Measurements from ENCODE around the gene ATP11B. TPM values are rescaled to one million over a fixed set of nuclear protein-coding genes. Genes with fewer than 3 reads are reported as not detected.

ATP11B gene
- total and polyA plus RNA-seq, 9 of the 15 experiments (the other 6 are each of a cell fraction or from before 2014, with no cell fraction given) = 11.9 to 68.7 (median 41.8) TPM

GRCh38 chr3:182861348-182861747 is 68.0 kb downstream of the ATP11B start (continued):
- TF ChIP-seq KDM1A (IDR thresholded peaks at IDR 0.05) (peak; percentile 54 to 74; a peak in 3 of 4 replicates), CEBPB (tag; IDR thresholded peaks at IDR 0.05) (no peak), SMARCE1 (IDR thresholded peaks at IDR 0.05) (peak; percentile 94), MTF1 (CRISPR knock-in tag; IDR thresholded peaks at IDR 0.05; ENCODE audit: borderline replicate concordance) (no peak), TRIM24 (IDR thresholded peaks at IDR 0.05) (0 out of 4 replicates have a peak, but pooled peaks of 1 of the 2 experiments have one; percentile 45), SOX6 (IDR thresholded peaks at IDR 0.05) (0 out of 2 replicates have a peak, but pooled peaks have one; percentile 31), RCOR1 (IDR thresholded peaks at IDR 0.05; ENCODE audit: borderline replicate concordance in 1 of 2, low read depth in 2 of 2, low read length in 2 of 2) (peak in 1 of 2 experiments; percentile 74; a peak in 2 of 4 replicates), CBFA2T3 (IDR thresholded peaks at IDR 0.05) (peak; percentile 88), MTA2 (IDR thresholded peaks at IDR 0.05; ENCODE audit: low read depth) (peak; percentile 81), ZNF79 (CRISPR knock-in tag; IDR thresholded peaks at IDR 0.05; ENCODE audit: low read depth) (no peak), TEAD4 (IDR thresholded peaks at IDR 0.05; ENCODE audit: low read length) (peak; percentile 90), TEAD4 (CRISPR knock-in tag; IDR thresholded peaks at IDR 0.05; ENCODE audit: borderline replicate concordance) (no peak), PML (IDR thresholded peaks at IDR 0.05; ENCODE audit: low read length) (peak; percentile 75), KLF10 (CRISPR knock-in tag; IDR thresholded peaks at IDR 0.05) (no peak), FOS (IDR thresholded peaks at IDR 0.05; ENCODE audit: extremely low read depth, insufficient read length) (peak; percentile 4), TAL1 (IDR thresholded peaks at IDR 0.05) (peak; percentile 83), SPI1 (IDR thresholded peaks at IDR 0.05; ENCODE audit: borderline replicate concordance, low read depth, low read length) (no peak), ZEB2 (IDR thresholded peaks at IDR 0.05) (peak; percentile 89), ZBTB33 (CRISPR knock-in tag; IDR thresholded peaks at IDR 0.05) (0 out of 2 replicates have a peak, but pooled peaks have one; percentile 27), FOXM1 (IDR thresholded peaks at IDR 0.05; ENCODE audit: low read depth) (peak; percentile 54), FOXM1 (CRISPR knock-in tag; IDR thresholded peaks at IDR 0.05; ENCODE audit: low read depth) (no peak), CREM (IDR thresholded peaks at IDR 0.05; ENCODE audit: low read depth) (0 out of 2 replicates have a peak, but pooled peaks have one; percentile 35), NFIC (IDR thresholded peaks at IDR 0.05) (peak; percentile 33; the same call in 1 of the 2 replicates), HDAC1 (IDR thresholded peaks at IDR 0.05) (peak in 1 of 2 experiments; percentile 41; a peak in 1 of 4 replicates), ZNF134 (CRISPR knock-in tag; conservative IDR thresholded peaks at IDR 0.05) (no peak), JUND (IDR thresholded peaks at IDR 0.05; ENCODE audit: borderline replicate concordance, low read depth, low read length) (peak; percentile 94), JUND (tag; IDR thresholded peaks at IDR 0.05; ENCODE audit: borderline replicate concordance, low read depth, low read length) (peak; percentile 91; the same call in 2 of the 3 replicates), EP300 (IDR thresholded peaks at IDR 0.05; ENCODE audit: low read length) (peak; percentile 59; the same call in 1 of the 2 replicates), GATAD2B (IDR thresholded peaks at IDR 0.05; ENCODE audit: borderline replicate concordance) (0 out of 2 replicates have a peak, but pooled peaks have one; percentile 35), TFAP4 (CRISPR knock-in tag; IDR thresholded peaks at IDR 0.05; ENCODE audit: borderline replicate concordance) (peak; percentile 20; the same call in 1 of the 2 replicates), JUN (IDR thresholded peaks at IDR 0.05; ENCODE audit: borderline replicate concordance, low read depth, low read length) (peak; percentile 74; the same call in 1 of the 2 replicates), JUN (CRISPR knock-in tag; IDR thresholded peaks at IDR 0.05; ENCODE audit: borderline replicate concordance) (no peak)
